H54 (cell line): Measurements from ENCODE around the gene ZNF345.

Source experiments
- DNase-seq: peaks from one replicate; pipeline ENCODE4 v3.0.0; 2011; ENCODE audit warnings: low spot score, mixed read lengths; ENCODE audit not compliant: insufficient read length
- FAIRE-seq: peaks from 3 replicates; lab custom pipeline; 2011; peaks lifted over from hg19 to GRCh38; lab: Jason Lieb, UNC
- POLR2A ChIP-seq: IDR thresholded peaks from 2 replicates; pipeline ENCODE4 v1.6.1; 2011; ENCODE audit warnings: low read depth, mild to moderate bottlenecking, low read length

ZNF345 gene

DNA sequence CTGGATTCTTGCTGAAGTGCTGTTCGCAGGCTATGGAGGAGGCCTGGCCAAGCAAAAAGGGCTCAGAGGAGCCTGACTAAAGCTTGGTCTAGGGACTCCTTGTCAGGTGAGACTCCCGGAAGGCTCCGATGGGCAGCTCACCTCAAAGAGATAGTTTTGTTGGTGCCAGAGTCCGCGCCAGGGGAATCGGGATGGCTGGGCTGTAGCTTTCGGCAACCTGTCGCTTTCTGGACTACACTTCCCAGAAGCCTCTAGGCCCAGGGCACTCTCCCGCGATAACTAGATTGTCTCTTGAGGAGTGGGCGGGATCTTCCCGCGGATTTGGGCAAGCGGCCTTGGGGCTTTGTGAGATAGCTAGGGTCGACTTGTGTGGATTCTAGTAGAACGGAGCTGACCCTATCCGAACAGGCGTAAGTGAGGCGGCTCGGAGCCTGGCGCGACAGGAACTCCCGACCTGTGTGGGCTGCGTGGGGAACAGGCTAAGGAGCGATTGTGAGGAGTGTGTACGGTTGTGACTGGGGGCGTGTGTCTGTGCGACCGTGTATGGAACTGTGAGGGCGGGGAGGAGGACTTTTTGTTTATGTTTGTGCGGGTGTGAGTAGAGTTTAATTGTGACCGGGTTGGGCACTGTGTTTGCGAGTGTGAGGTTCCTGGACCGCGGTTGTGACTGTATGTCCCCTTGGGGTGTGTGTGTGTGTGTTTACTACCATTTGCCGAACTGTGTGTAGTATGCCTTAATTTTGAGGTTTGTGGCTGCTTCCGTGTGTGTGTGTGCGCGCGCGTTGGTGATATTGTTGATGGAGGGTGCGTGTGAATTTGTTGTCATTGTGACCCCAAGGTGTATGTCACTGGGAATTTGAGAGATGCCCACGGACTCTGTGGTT lies at the start of gene ZNF345:
Gene ZNF345 (plus strand): TSS at position 318 of the 884 bp plus-strand sequence. CDS start 25,955 bp downstream, outside the sequence.
- TF ChIP-seq POLR2A = peak; percentile 27; the same call in 1 of the 2 replicates
- DNase-seq (peak; percentile 83), FAIRE-seq (peak; percentile 91)

DNA sequence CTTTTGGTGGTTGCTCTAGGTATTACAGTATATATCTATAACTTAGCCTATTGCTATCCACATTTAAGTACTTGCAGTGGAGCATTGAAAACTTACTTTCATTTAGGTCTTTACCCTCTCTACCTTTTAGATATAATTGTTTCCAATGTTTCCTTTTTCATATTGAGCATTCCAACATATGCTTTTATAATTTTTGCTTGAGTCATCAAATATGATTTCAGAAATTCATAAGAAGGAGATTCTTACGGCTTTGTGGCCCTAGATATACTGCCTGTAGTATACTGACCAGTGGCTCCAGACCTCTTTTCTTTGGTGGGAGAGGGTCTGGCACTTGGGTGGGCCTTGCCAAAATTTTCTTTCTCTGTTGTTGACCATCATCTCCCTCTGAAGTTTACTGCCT lies 45.3 kb upstream of the ZNF345 start:
- no peak for FAIRE-seq
- DNase-seq = no peak
- TF ChIP-seq POLR2A = no peak

DNA sequence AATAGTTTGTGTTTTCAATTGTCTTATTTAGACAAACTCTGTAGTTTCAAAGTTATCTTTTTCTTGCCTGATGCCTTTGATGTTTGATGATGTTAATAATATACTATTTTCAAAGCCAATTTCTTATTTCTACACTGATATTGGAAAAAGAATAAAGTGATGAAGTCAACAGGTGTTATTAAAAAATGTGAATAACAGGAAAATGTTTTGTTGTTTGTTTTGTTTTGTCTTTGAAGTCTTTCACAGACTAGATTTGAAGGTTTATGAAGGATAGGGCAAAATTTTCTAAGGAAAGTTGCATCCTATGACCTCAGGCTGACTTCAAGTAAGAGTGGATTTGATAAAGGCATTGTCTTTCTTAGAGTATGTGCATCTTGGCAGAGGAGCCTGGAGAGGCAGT lies 43.6 kb upstream of the ZNF345 start:
- FAIRE-seq (no peak), DNase-seq (no peak)
- TF ChIP-seq POLR2A = no peak

DNA sequence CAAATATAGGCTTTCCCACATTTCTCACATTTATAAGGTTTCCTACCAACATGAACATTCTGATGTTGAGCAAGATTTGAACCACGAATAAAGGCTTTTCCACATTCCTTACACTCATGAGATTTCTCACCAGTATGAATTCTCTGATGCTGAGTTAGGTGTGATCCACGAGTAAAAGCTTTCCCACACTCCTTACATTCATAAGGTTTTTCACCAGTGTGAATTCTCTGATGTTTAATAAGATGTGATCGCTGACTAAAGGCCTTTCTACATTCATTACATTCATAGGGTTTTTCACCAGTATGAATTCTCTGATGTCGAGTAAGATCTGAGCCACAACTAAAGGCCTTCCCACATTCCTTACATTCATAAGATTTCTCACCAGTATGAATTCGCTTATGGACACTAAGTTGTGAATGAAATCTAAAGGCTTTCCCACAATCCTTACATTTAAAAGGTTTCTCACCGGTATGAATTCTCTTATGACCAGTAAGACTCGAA lies 31.5 kb upstream of the ZNF345 start:
- no peak for TF ChIP-seq POLR2A
- DNase-seq = no peak
- FAIRE-seq = no peak

DNA sequence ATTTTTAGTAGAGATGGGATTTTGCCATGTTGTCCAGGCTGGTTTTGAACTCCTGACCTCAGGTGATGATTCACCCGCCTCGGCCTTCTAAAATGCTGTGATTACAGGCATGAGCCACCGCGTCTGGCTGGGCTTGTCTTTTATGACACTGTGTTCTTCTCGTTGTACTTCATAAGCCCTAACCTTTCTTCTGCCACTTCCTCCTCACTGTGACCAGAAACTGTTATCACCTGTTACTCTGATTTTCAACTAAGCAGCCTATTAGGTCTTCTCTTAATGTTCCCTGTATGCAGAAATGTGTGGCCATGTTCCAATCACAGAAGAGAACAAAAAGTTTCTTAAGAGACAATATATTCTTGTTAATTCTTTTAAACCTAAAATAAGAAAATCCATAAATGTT lies 28.9 kb upstream of the ZNF345 start:
- DNase-seq = no peak
- TF ChIP-seq POLR2A = no peak
- FAIRE-seq = no peak

DNA sequence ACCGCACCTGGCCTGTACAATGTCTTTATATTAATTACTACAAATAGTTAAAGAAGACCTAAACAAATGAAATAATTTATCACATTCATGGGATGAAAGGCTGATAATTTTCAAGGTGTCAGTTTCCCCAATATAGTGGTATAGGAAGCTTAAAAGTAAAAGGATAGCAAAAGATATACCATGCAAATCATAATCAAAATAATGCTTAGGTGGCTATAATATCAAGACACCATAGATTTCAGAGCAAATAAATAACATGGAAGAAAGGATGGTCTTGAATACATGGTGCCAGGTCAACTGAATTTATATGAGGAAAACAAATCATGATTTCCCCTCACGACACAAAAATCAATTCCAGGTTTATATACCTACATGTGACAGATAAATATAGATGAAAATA lies 17.2 kb upstream of the ZNF345 start:
- FAIRE-seq (no peak), DNase-seq (no peak)
- TF ChIP-seq POLR2A = no peak

DNA sequence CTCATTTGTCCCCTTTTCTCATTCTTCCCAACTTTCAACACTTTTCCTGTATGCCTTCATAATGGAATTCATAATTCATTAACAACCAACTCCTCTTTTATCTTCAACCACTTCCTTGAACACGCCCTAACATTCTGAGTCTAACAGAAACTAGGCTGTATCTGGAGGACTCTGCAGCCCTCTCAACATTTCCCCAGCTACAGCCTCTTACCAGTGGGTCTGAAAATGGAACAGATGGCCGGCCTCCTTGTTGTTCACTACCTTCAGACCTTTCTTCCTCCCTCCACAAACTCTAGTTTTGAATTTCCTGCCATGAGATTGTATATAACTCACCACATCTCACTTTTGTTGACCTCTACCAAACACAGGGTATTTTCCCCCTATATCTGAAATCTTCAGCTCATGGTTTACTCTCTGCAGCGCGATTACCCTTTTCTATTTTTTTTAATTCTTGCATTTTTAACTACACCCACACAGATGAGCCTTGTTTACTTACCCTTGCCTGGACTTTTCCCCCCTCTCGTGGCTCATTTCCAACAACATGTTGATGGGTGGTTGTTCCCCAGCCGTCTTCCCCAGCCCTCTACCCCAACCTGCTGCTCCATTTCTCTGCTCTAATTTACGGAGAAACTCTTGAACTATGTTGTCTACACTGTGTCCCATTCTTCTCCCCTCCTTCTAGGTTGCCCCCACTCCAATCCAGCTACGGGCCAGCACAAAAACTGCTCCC lies 13.3 kb upstream of the ZNF345 start:
- FAIRE-seq (no peak), DNase-seq (no peak)
- TF ChIP-seq POLR2A = no peak

DNA sequence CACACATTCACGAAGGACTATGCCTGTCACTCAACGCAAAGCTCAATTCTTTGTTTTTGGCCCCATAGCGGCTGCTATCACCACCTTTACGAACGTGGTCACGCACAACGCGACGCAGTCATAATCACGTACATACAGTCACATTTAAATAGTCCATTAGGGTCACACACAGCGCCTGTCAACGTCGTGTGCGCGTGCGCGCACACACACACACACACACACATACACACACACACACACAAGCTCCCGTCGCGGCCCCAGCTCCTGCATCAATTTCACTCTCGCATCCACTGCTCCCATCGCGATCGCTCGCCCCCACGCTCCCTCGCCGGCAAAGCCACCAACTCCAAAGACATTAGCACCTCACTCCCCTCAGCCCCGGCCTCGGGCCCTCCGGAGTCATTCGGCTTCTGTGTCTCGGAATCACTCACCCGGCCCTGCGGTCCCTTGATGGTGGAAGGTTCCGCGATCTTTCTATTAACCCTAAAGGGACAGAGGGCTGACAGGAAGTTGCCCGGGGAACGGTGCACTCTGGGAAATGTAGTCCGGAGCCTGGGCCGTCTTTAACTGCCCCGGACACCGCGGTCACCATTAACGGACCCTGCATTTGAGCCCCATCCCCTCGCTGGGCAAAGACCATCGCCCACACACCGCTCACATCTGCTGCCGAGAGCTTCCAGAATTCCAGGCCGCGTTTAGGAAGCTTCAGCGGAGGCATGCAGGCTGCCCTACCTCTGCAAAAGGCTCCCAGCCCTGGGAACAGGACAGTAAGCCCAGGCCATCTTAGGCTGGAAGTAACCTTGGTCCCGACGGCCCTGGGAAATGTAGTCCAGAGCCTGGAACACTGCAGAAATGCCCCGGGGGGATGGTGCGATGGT lies 12.5 kb upstream of the ZNF345 start, which contains the start of gene ZNF790:
Gene ZNF790 (minus strand): TSS at position 482 of the 878 bp plus-strand sequence. CDS start 12,768 bp downstream, outside the sequence.
- peak; percentile 30 for FAIRE-seq
- no peak for TF ChIP-seq POLR2A
- DNase-seq = peak; percentile 51

DNA sequence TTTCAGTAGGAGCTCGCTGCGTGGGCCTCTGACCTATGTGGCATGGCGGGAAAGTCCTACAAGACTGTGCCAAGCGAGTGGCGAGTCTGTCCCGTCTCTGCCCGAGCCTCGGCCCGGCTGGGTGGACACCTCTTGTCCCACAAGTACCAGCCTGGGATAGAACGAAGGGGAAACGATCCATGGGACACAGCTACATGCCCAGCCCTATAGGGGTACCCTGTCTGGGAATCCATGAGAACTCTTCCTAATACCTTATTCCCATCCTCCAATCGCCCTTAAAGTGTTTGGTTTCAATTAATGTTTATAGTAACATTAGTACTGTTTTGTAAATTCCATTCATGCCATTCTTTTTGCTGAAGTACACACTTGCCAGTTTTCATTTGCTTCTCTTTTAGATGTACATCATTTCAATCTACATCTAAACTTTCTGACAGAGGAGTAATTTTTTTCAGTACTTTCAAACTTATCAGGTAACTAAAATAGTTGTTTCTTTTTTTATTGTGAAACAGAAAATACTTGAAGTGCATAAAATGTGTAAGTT lies 11.8 kb upstream of the ZNF345 start:
- FAIRE-seq (no peak), DNase-seq (no peak)
- TF ChIP-seq POLR2A = no peak

DNA sequence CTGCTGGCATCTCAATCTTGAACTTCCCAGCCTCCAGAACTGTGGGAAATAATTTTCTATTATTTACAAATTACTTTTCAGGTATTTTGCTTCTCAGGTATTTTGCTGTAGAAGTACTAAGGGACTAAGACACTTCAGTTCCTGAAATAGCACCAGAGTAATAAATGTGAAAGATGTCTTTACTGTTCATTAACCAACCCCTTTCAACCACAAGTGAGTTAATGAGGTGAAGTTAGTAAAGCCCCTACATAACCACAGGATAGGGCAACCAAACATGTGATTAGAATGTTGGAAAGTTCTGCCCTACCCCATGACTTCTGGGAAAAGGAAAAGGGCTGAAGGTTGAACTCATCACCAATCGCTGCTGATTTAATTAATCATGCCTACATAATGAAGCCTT lies 2.7 kb upstream of the ZNF345 start:
- TF ChIP-seq POLR2A = no peak
- DNase-seq = no peak
- FAIRE-seq = no peak

DNA sequence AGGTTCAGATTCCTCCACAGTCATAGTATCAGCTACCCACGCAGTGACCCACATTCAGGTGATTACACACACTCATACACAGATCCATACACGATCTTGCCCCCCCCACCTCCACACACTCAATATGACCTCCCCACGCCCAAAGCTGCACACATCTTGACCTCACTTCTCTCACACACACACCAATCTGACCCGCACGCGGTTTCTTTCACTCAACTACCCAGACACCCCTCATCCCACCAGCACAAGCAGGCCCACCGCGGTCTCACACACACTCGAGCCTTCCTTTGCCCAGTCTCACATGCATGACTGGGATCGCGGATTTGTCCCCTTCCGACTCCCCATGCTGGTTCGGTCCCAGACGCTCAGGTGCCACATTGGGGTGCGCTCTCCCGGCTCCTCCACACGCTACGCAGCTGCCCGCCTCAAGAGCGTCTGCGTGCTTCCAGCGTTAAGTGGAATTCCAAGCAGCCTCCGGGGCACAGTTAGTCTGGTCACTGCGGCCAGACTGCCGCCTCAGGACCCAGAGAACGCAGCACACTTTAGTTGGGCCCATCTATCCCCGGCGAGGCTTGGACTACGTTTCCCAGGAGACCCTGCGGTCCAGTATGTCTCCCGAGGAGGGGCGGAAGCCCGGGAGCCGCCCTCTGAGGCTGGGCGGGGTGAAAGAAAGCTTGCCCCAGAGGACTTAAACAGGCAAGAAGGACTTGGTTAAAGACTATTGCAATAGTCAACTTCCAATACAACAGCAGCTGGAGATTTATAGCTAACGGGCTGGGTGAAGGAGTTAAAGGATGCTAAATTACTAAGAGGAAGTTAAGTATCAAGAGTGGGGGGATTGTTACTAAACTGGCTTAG lies 746 bp upstream of the ZNF345 start:
- FAIRE-seq = peak; percentile 98
- TF ChIP-seq POLR2A = 0 out of 2 replicates have a peak, but pooled peaks have one; percentile 15

DNA sequence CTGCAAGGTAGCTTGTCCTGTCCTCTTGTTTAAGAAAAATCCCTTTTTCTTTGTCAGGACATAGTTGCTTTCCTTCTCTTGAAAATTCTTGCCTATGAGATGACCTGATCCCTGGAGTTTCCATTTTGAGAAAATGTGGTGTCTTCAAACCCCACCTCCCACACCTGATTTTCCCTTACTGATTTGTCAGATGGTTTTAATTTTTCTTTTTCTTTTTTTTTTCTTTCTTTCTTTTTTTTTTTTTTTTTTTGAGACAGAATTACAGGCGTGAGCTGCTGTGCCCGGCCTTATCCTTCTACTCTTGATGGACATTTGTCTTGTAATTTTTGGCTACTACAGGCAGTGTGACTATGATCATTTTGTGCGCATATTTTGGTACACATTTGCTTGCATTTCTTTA lies 1.2 kb downstream of the ZNF345 start:
- TF ChIP-seq POLR2A = no peak
- FAIRE-seq = no peak
- DNase-seq = no peak

More for the DNA sequence above, 746 bp upstream of the ZNF345 start:
- DNase-seq = peak; percentile 85
